GM12878 (cell line): ENCODE measurements around the gene NID1. TPM values are rescaled to one million over a fixed set of nuclear protein-coding genes. Genes with fewer than 3 reads are reported as not detected.

ENCODE experiments used
- ATAC-seq: fragments of 200-7000 bp; cut with Tn5 transposase; 3 replicates; pipeline ENCODE4 v1.9.1; 2020; ENCODE audit warnings: mild to moderate bottlenecking, moderate library complexity
- BruUV-seq: library from RNA; stranded (reverse); fragments of 400-500 nt; replicated peaks from 2 replicates; lab custom pipeline; 2021; lab: Mats Ljungman, UMichigan
- CTCF ChIA-PET: fragments of 300-600 bp; sonication (Branson Sonifier 250); formaldehyde crosslinking; extraction: SDS; loops from one replicate; lab custom pipeline; 2021; ENCODE audit warnings: inconsistent platforms; lab: Yijun Ruan, JAX
- POLR2A ChIA-PET: fragments of 350-600 bp; formaldehyde crosslinking; extraction: SDS; loops from one replicate; lab custom pipeline; 2021; ENCODE audit warnings: inconsistent platforms; lab: Charles Lee
- RAD21 ChIA-PET: fragments of 300-600 bp; sonication (Branson Sonifier 250); formaldehyde crosslinking; loops from one replicate; lab custom pipeline; 2023; ENCODE audit warnings: antibody characterized with exemption; ENCODE audit not compliant: unreplicated experiment; lab: Charles Lee
- SMC1A ChIA-PET: fragments of 300-600 bp; sonication (Branson Sonifier 250); formaldehyde crosslinking; loops from one replicate; lab custom pipeline; 2023; ENCODE audit not compliant: unreplicated experiment, uncharacterized antibody; lab: Charles Lee
- DNase-seq: peaks from one replicate; pipeline ENCODE4 v3.0.0-alpha.2; 2011; ENCODE audit warnings: low read depth, low spot score
- FAIRE-seq: peaks from 3 replicates; lab custom pipeline; 2011; peaks lifted over from hg19 to GRCh38; lab: Jason Lieb, UNC
- H2AFZ ChIP-seq: 2 replicates; pipeline ENCODE4 v1.6.0; 2011; ENCODE audit warnings: low read depth, low read length, control low read depth; ENCODE audit not compliant: control insufficient read depth
- H3K27ac ChIP-seq: 2 replicates; pipeline ENCODE4 v1.5.1; 2011; ENCODE audit warnings: control low read depth; ENCODE audit not compliant: control insufficient read depth, insufficient read depth
- H3K27me3 ChIP-seq, 2 experiments: replicated peaks in 1 of 2; 2 replicates each; pipeline versions ENCODE4 v1.6.0 to v1.6.1; 2011; ENCODE audit warnings: low read length in 1 of 2; ENCODE audit not compliant: control insufficient read depth in 2 of 2, insufficient read depth in 2 of 2
- H3K36me3 ChIP-seq, 2 experiments: 2 replicates each; pipeline ENCODE4 v1.5.1; 2011; ENCODE audit warnings: low read length in 1 of 2; ENCODE audit not compliant: control insufficient read depth in 2 of 2, insufficient read depth in 2 of 2
- H3K4me1 ChIP-seq: 2 replicates; pipeline ENCODE4 v1.6.1; 2011; ENCODE audit warnings: mild to moderate bottlenecking, low read length, moderate library complexity, mixed read lengths; ENCODE audit not compliant: control insufficient read depth, insufficient read depth
- H3K4me2 ChIP-seq: 2 replicates; pipeline ENCODE4 v1.6.0; 2011; ENCODE audit warnings: control low read depth; ENCODE audit not compliant: control insufficient read depth, insufficient read depth
- H3K4me3 ChIP-seq: fragments of 200-600 bp; sonication (generic); 2 replicates; pipeline ENCODE4 v1.5.1; 2016
- H3K79me2 ChIP-seq: 2 replicates; pipeline ENCODE4 v1.6.0; 2011; ENCODE audit warnings: low read length; ENCODE audit not compliant: control insufficient read depth, insufficient read depth
- H3K9ac ChIP-seq: 2 replicates; pipeline ENCODE4 v1.8.0; 2011; ENCODE audit warnings: low read length, control low read depth, mixed read lengths; ENCODE audit not compliant: control insufficient read depth, insufficient read depth
- H3K9me3 ChIP-seq: replicated peaks from 3 replicates; pipeline ENCODE4 v1.5.1; 2011; ENCODE audit warnings: mild to moderate bottlenecking, low read length; ENCODE audit not compliant: control insufficient read depth, insufficient read depth
- H4K20me1 ChIP-seq: 2 replicates; pipeline ENCODE4 v1.6.0; 2011; ENCODE audit not compliant: control insufficient read depth, insufficient read depth
- BCL11A ChIP-seq: IDR thresholded peaks from 2 replicates; pipeline ENCODE4 v1.6.1; 2011; ENCODE audit warnings: low read depth, low read length
- CHD4 ChIP-seq: fragments of 200-600 bp; sonication (generic); IDR thresholded peaks from 2 replicates; pipeline ENCODE4 v1.6.1; 2016; ENCODE audit warnings: mild to moderate bottlenecking
- ELK1 ChIP-seq: IDR thresholded peaks from 2 replicates; pipeline ENCODE4 v1.6.1; 2012; ENCODE audit warnings: low read depth, low read length, improper control_type of control experiment
- RELA ChIP-seq: fragments of 450-650 bp; IDR thresholded peaks from 2 replicates; pipeline ENCODE4 v1.8.0; 2014; ENCODE audit warnings: borderline replicate concordance; ENCODE audit not compliant: partially characterized antibody
- ZBTB4 ChIP-seq: fragments of 450-650 bp; formaldehyde crosslinking; IDR thresholded peaks from 2 replicates; pipeline ENCODE4 v1.4.0; 2022; ENCODE audit warnings: mild to moderate bottlenecking, moderate library complexity
- ZNF687 ChIP-seq: fragments of 450-650 bp; IDR thresholded peaks from 2 replicates; pipeline ENCODE4 v1.6.1; 2017; ENCODE audit warnings: mild to moderate bottlenecking, moderate library complexity
- WGBS: methylation state at CpG from one replicate; pipeline ENCODE4 v1.1.6; 2016; ENCODE audit warnings: low lambda C conversion rate; ENCODE audit not compliant: insufficient replicate concordance, insufficient coverage; ENCODE audit errors: missing lambda C conversion rate; 5-methylcytosine and 5-hydroxymethylcytosine counted together
- in situ Hi-C: fragments of 300-500 bp; cut with MboI; formaldehyde crosslinking; loops from 9 replicates; pipeline ENCODE4 v1.14.3; 2018; ENCODE audit warnings: mixed read lengths
- intact Hi-C: fragments of 100-400 bp; cut with micrococcal nuclease; formaldehyde crosslinking; loops from one replicate; pipeline ENCODE4 v1.14.2; 2022; ENCODE audit not compliant: unreplicated experiment
- polyA plus RNA-seq, 11 experiments: library from polyadenylated mRNA; depleted of rRNA in 4 of 11; unstranded in 6 of 11; stranded (reverse) in 5 of 11; fragments of >200 nt; fragmentation: Nextera tagmentation in 4 of 11; fragmentation: Illumina TruSeq in 1 of 11; extraction: Ambion mirVana in 4 of 11; extraction: Trizol in 1 of 11; gene quantifications; 1 replicate in 1 of 11; 2 replicates in 10 of 11; pipeline versions ENCODE4 v1.2.1 to v1.2.3, GENCODE V29; 2011 to 2016; ENCODE audit warnings: inconsistent platforms in 2 of 11, missing spikeins in 2 of 11, low read depth in 1 of 11
- total RNA-seq, 4 experiments: library from RNA; depleted of rRNA in 3 of 4; stranded (reverse); fragments of >200 nt in 3 of 4; fragmentation: Illumina TruSeq in 1 of 4; extraction: Trizol in 1 of 4; gene quantifications; 2 replicates each; pipeline versions ENCODE4 v1.2.1 to v1.2.3, GENCODE V29; 2013 to 2021
- TF ChIP-seq, protein P1 (sequence below): fragments of 150-350 bp; IDR thresholded peaks from 2 replicates; pipeline ENCODE4 v1.6.1; 2016; ENCODE audit warnings: low read depth, low read length

NID1 gene
- total and polyA plus RNA-seq, 10 of the 15 experiments (the other 5 are each of a cell fraction or from before 2014, with no cell fraction given): 4.2 to 25.7 (median 11.3) TPM

DNA sequence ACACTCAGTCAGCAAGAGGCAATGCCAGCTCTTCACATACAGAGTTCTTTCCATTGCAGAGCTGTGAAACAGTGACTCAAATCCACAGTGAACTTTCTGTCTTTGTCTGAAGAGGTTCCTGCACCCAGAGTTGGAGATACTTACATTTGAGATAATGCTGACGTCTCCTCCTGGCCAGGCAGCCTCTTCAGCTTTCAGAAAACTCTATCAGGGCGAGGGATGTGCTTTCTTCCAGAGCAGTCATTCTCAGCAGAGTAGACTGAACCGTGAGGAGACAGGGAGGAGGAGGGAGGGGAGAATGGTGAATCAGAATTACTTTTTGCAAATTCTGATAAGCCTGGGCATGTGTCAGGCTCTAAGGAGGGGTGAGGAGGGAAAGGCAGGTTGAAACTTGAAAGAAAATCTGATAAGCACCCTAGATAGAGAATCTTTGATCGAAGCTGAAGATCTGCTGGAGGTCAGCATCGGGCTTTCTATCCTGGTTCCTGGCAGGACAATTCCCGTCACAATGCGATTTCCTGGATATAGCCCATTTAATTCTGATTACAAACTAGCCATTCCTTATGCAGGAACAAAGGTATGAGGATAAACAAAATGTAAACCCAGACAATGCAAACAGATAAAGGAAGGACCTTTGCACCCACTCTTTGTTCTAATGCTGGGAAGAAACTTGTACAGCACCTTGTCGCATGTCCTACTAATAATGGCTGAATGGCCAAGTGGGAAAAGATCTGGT is 18.9 kb upstream of the NID1 start (continued):
- TF ChIP-seq RELA: no peak
- TF ChIP-seq BCL11A: no peak
- TF ChIP-seq ZBTB4 (CRISPR knock-in tag): no peak

GRCh38 chr1:236082526-236082925 is 17.6 kb upstream of the NID1 start:
- no peak overlapping the region for H3K9ac ChIP-seq
- intact Hi-C loops: no loop called here
- H4K20me1 ChIP-seq: no peaks in the 10 kb centered on the region
- POLR2A ChIA-PET: no interaction called here
- RAD21 ChIA-PET: no interaction called here
- H3K27me3 ChIP-seq: no peaks in the 10 kb centered on the region
- in situ Hi-C loops: no loop called here
- H3K9me3 ChIP-seq: no peaks in the 10 kb centered on the region; the same call in 2 of the 3 replicates
- no peak overlapping the region for H3K27ac ChIP-seq
- ATAC-seq: no peak
- no TSS peak for BruUV-seq
- no peak for DNase-seq
- FAIRE-seq: no peak
- no peaks in the 10 kb centered on the region for H3K36me3 ChIP-seq
- no peaks in the 10 kb centered on the region for H3K4me1 ChIP-seq
- no peak overlapping the region for H3K4me3 ChIP-seq
- H3K79me2 ChIP-seq: no peaks in the 10 kb centered on the region
- SMC1A ChIA-PET: no interaction called here
- no peak overlapping the region for H2AFZ ChIP-seq
- H3K4me2 ChIP-seq: no peak overlapping the region
- CTCF ChIA-PET: interaction anchor here (1.0 to 1.3 kb wide), 2 partner anchors 38 to 110 kb away, joined by 3 to 5 read pairs; no protein-coding TSS in a partner anchor
- 100% methylated on average over 4 of the region's 4 CpGs for WGBS
- TF ChIP-seq ELK1 (no peak), ZNF687 (no peak), CHD4 (no peak)
- TF ChIP-seq, protein P1, sequence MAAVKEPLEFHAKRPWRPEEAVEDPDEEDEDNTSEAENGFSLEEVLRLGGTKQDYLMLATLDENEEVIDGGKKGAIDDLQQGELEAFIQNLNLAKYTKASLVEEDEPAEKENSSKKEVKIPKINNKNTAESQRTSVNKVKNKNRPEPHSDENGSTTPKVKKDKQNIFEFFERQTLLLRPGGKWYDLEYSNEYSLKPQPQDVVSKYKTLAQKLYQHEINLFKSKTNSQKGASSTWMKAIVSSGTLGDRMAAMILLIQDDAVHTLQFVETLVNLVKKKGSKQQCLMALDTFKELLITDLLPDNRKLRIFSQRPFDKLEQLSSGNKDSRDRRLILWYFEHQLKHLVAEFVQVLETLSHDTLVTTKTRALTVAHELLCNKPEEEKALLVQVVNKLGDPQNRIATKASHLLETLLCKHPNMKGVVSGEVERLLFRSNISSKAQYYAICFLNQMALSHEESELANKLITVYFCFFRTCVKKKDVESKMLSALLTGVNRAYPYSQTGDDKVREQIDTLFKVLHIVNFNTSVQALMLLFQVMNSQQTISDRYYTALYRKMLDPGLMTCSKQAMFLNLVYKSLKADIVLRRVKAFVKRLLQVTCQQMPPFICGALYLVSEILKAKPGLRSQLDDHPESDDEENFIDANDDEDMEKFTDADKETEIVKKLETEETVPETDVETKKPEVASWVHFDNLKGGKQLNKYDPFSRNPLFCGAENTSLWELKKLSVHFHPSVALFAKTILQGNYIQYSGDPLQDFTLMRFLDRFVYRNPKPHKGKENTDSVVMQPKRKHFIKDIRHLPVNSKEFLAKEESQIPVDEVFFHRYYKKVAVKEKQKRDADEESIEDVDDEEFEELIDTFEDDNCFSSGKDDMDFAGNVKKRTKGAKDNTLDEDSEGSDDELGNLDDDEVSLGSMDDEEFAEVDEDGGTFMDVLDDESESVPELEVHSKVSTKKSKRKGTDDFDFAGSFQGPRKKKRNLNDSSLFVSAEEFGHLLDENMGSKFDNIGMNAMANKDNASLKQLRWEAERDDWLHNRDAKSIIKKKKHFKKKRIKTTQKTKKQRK: no peak
